Activated CD8-positive, alpha-beta memory T cell treated with anti-CD3 and anti-CD28 coated beads, Interleukin-2, amount 10 ng/mL, durations not matched to agents 7 days and 5 days (primary cell): ENCODE results near the gene DOCK9. TPM values are rescaled to one million over a fixed set of nuclear protein-coding genes. Genes with fewer than 3 reads are reported as not detected.
"Not testable (repeated sequence)": the region's sequence is repeated elsewhere in the genome, so short reads cannot be mapped to it uniquely, and the experiment has no call there.

Experiments
- ATAC-seq: fragments of 150-1000 bp; cut with Tn5 transposase; one replicate; pipeline ENCODE4 v1.10.0; 2021; ENCODE audit warnings: moderate library complexity
- CTCF ChIA-PET: fragments of 350-600 bp; sonication (Branson Sonifier 250); formaldehyde crosslinking; loops from one replicate; lab custom pipeline; 2021; ENCODE audit warnings: antibody characterized with exemption; lab: Charles Lee
- DNase-seq: peaks from one replicate; pipeline ENCODE4 v3.0.0-alpha.2; 2020
- H3K27ac Mint-ChIP-seq: one replicate; pipeline ENCODE4 v1.8.0; 2021; ENCODE audit warnings: mild to moderate bottlenecking, mixed read lengths
- H3K27me3 Mint-ChIP-seq: one replicate; pipeline ENCODE4 v1.8.0; 2021; ENCODE audit warnings: mixed read lengths
- H3K36me3 Mint-ChIP-seq: one replicate; pipeline ENCODE4 v1.8.0; 2021; ENCODE audit warnings: mild to moderate bottlenecking, mixed read lengths
- H3K4me1 Mint-ChIP-seq: one replicate; pipeline ENCODE4 v1.8.0; 2021; ENCODE audit warnings: mixed read lengths
- H3K4me3 Mint-ChIP-seq: one replicate; pipeline ENCODE4 v1.8.0; 2021; ENCODE audit warnings: mild to moderate bottlenecking, moderate library complexity, mixed read lengths
- H3K9me3 Mint-ChIP-seq: one replicate; pipeline ENCODE4 v1.8.0; 2022; ENCODE audit warnings: low read depth, mixed read lengths
- total RNA-seq, 2 experiments: library from RNA; stranded (reverse); gene quantifications; one replicate each; pipeline ENCODE4 v1.2.3, GENCODE V29; 2021

DOCK9 gene
- total RNA-seq, 2 experiments from 2014 or later = 37.5 to 79.9 TPM

- H3K9me3 Mint-ChIP-seq = no peaks in the 10 kb centered on the region
- no peak overlapping the region for H3K27ac Mint-ChIP-seq
- H3K4me1 Mint-ChIP-seq = no peaks in the 10 kb centered on the region
- H3K36me3 Mint-ChIP-seq = peaks cover 11% of the 10 kb centered on the region
- no peaks in the 10 kb centered on the region for H3K27me3 Mint-ChIP-seq
- no peak for ATAC-seq
- no peak overlapping the region for H3K4me3 Mint-ChIP-seq
- CTCF ChIA-PET = interaction anchor here (1.3 kb wide), 1 partner anchor 12 kb away, joined by 4 read pairs; no protein-coding TSS in a partner anchor
- no peak for DNase-seq
Observed at GRCh38 chr13:98816406-98816805, 161.5 kb downstream of the DOCK9 start.

- no peak for DNase-seq
- no peak for ATAC-seq
- Mint-ChIP-seq H3K4me1 (peaks cover 7% of the 10 kb centered on the region), H3K27ac (no peak overlapping the region), H3K9me3 (no peaks in the 10 kb centered on the region), H3K36me3 (peaks cover 20% of the 10 kb centered on the region), H3K4me3 (no peak overlapping the region), H3K27me3 (no peaks in the 10 kb centered on the region)
- CTCF ChIA-PET = no interaction called here
Observed at GRCh38 chr13:98813993-98814392, 163.9 kb downstream of the DOCK9 start.

- H3K4me3 Mint-ChIP-seq, H3K4me1 Mint-ChIP-seq, ATAC-seq, H3K9me3 Mint-ChIP-seq, H3K27me3 Mint-ChIP-seq, CTCF ChIA-PET, DNase-seq, H3K27ac Mint-ChIP-seq: not testable (repeated sequence)
- H3K36me3 Mint-ChIP-seq = peaks cover 24% of the 10 kb centered on the region
Observed at GRCh38 chr13:98812186-98812790, 165.6 kb downstream of the DOCK9 start.

GRCh38 chr13:98810746-98811145 is 167.1 kb downstream of the DOCK9 start:
- no peak for DNase-seq
- CTCF ChIA-PET = no interaction called here
- no peaks in the 10 kb centered on the region for H3K27me3 Mint-ChIP-seq
- peaks cover 7% of the 10 kb centered on the region for H3K4me1 Mint-ChIP-seq
- H3K4me3 Mint-ChIP-seq = no peak overlapping the region
- H3K36me3 Mint-ChIP-seq = peaks cover 24% of the 10 kb centered on the region
- no peak for ATAC-seq
- H3K9me3 Mint-ChIP-seq = no peaks in the 10 kb centered on the region
- no peak overlapping the region for H3K27ac Mint-ChIP-seq

- Mint-ChIP-seq H3K36me3 (peaks cover 28% of the 10 kb centered on the region), H3K9me3 (no peaks in the 10 kb centered on the region)
- CTCF ChIA-PET = no interaction called here
Observed at GRCh38 chr13:98809345-98809777, 168.5 kb downstream of the DOCK9 start.

GRCh38 chr13:98807774-98808173 is 170.1 kb downstream of the DOCK9 start:
- H3K27me3 Mint-ChIP-seq = no peaks in the 10 kb centered on the region

More at GRCh38 chr13:98809345-98809777, 168.5 kb downstream of the DOCK9 start:
- Mint-ChIP-seq H3K4me3 (no peak overlapping the region), H3K27ac (no peak overlapping the region), H3K4me1 (peaks cover 7% of the 10 kb centered on the region), H3K27me3 (no peaks in the 10 kb centered on the region)
- DNase-seq = no peak
- ATAC-seq = no peak

GRCh38 chr13:98804336-98804855 is 173.5 kb downstream of the DOCK9 start:
- Mint-ChIP-seq H3K36me3 (peaks cover 15% of the 10 kb centered on the region), H3K4me3 (no peak overlapping the region), H3K27me3 (no peaks in the 10 kb centered on the region), H3K4me1 (no peaks in the 10 kb centered on the region), H3K27ac (no peak overlapping the region), H3K9me3 (no peaks in the 10 kb centered on the region)
- CTCF ChIA-PET = interaction anchor here (1.0 kb wide), 1 partner anchor 11 kb away, joined by 3 read pairs; no protein-coding TSS in a partner anchor
- DNase-seq (no peak), ATAC-seq (no peak)

More at GRCh38 chr13:98807774-98808173, 170.1 kb downstream of the DOCK9 start:
- H3K9me3 Mint-ChIP-seq = no peaks in the 10 kb centered on the region
- ATAC-seq (no peak), DNase-seq (no peak)
- no peak overlapping the region for H3K27ac Mint-ChIP-seq
- peaks cover 24% of the 10 kb centered on the region for H3K36me3 Mint-ChIP-seq
- peaks cover 7% of the 10 kb centered on the region for H3K4me1 Mint-ChIP-seq
- CTCF ChIA-PET = no interaction called here
- no peak overlapping the region for H3K4me3 Mint-ChIP-seq

- Mint-ChIP-seq H3K9me3 (no peaks in the 10 kb centered on the region), H3K4me3 (no peak overlapping the region), H3K4me1 (no peaks in the 10 kb centered on the region), H3K27me3 (no peaks in the 10 kb centered on the region), H3K36me3 (peaks cover 13% of the 10 kb centered on the region), H3K27ac (no peak overlapping the region)
- CTCF ChIA-PET = interaction anchor here (1.0 kb wide), 1 partner anchor 10 kb away, joined by 3 read pairs; no protein-coding TSS in a partner anchor
- ATAC-seq (no peak), DNase-seq (no peak)
Observed at GRCh38 chr13:98803921-98804320, 173.9 kb downstream of the DOCK9 start.

- H3K36me3 Mint-ChIP-seq = peaks cover 15% of the 10 kb centered on the region
Observed at GRCh38 chr13:98803111-98803561, 174.7 kb downstream of the DOCK9 start.

GRCh38 chr13:98802559-98802958 is 175.3 kb downstream of the DOCK9 start:
- Mint-ChIP-seq H3K4me3 (no peak overlapping the region), H3K27me3 (no peaks in the 10 kb centered on the region), H3K27ac (no peak overlapping the region), H3K4me1 (peaks cover under 1% of the 10 kb centered on the region), H3K36me3 (peaks cover 13% of the 10 kb centered on the region), H3K9me3 (no peaks in the 10 kb centered on the region)
- CTCF ChIA-PET = no interaction called here
- ATAC-seq = no peak
- no peak for DNase-seq

More at GRCh38 chr13:98803111-98803561, 174.7 kb downstream of the DOCK9 start:
- Mint-ChIP-seq H3K27ac (no peak overlapping the region), H3K4me1 (no peaks in the 10 kb centered on the region), H3K9me3 (no peaks in the 10 kb centered on the region), H3K4me3 (no peak overlapping the region), H3K27me3 (no peaks in the 10 kb centered on the region)
- ATAC-seq (no peak), DNase-seq (no peak)
- CTCF ChIA-PET = interaction anchor here (1.0 kb wide), 1 partner anchor 10 kb away, joined by 3 read pairs; no protein-coding TSS in a partner anchor

- Mint-ChIP-seq H3K27ac (no peak overlapping the region), H3K9me3 (no peaks in the 10 kb centered on the region), H3K4me3 (no peak overlapping the region), H3K27me3 (no peaks in the 10 kb centered on the region), H3K36me3 (peaks cover 12% of the 10 kb centered on the region), H3K4me1 (peaks cover 3% of the 10 kb centered on the region)
- ATAC-seq = no peak
- no peak for DNase-seq
- CTCF ChIA-PET = no interaction called here
Observed at GRCh38 chr13:98801626-98802418, 176.0 kb downstream of the DOCK9 start.

- Mint-ChIP-seq H3K27ac (no peak overlapping the region), H3K9me3 (no peaks in the 10 kb centered on the region), H3K36me3 (peaks cover 20% of the 10 kb centered on the region), H3K27me3 (no peaks in the 10 kb centered on the region), H3K4me3 (no peak overlapping the region), H3K4me1 (peaks cover 3% of the 10 kb centered on the region)
- ATAC-seq (no peak), DNase-seq (no peak)
- CTCF ChIA-PET = no interaction called here
Observed at GRCh38 chr13:98800078-98800477, 177.8 kb downstream of the DOCK9 start.

GRCh38 chr13:98798849-98799645 is 178.8 kb downstream of the DOCK9 start:
- DNase-seq (no peak), ATAC-seq (no peak)
- H3K4me3 Mint-ChIP-seq = no peak overlapping the region
- peaks cover 25% of the 10 kb centered on the region for H3K36me3 Mint-ChIP-seq
- H3K27ac Mint-ChIP-seq = no peak overlapping the region
- no peaks in the 10 kb centered on the region for H3K9me3 Mint-ChIP-seq
- CTCF ChIA-PET = no interaction called here
- H3K4me1 Mint-ChIP-seq = peaks cover 3% of the 10 kb centered on the region
- H3K27me3 Mint-ChIP-seq = no peaks in the 10 kb centered on the region
